H1 (cell line): ENCODE measurements around the gene AGRN.

Experiments
- CTCF ChIP-seq, 3 experiments: IDR thresholded peaks; 1 replicate in 2 of 3; 2 replicates in 1 of 3; pipeline versions ENCODE4 v1.5.1 to v1.6.1; 2011; ENCODE audit warnings: low read length in 3 of 3, mild to moderate bottlenecking in 3 of 3, inconsistent platforms in 2 of 3, low read depth in 1 of 3, moderate library complexity in 1 of 3; ENCODE audit not compliant: insufficient read depth in 1 of 3; ENCODE audit errors: control extremely low read depth in 1 of 3
- EGR1 ChIP-seq: IDR thresholded peaks from 2 replicates; pipeline ENCODE4 v1.6.1; 2011; ENCODE audit warnings: low read depth, low read length, borderline replicate concordance
- EP300 ChIP-seq, 2 experiments: IDR thresholded peaks; 1 replicate in 1 of 2; 2 replicates in 1 of 2; pipeline ENCODE4 v1.6.1; 2011 to 2012; ENCODE audit warnings: low read depth in 2 of 2, low read length in 2 of 2, mild to moderate bottlenecking in 2 of 2, borderline replicate concordance in 1 of 2, inconsistent platforms in 1 of 2, moderate library complexity in 1 of 2
- EZH2 ChIP-seq: fragments of 200-600 bp; sonication (generic); IDR thresholded peaks from 2 replicates; pipeline ENCODE4 v1.7.1; 2012; ENCODE audit warnings: low read depth, mild to moderate bottlenecking, moderate library complexity, low read length, inconsistent platforms; ENCODE audit not compliant: severe bottlenecking
- GABPA ChIP-seq: IDR thresholded peaks from 2 replicates; pipeline ENCODE4 v1.6.1; 2011; ENCODE audit warnings: mild to moderate bottlenecking, low read length, moderate library complexity, borderline replicate concordance; ENCODE audit not compliant: insufficient read depth
- JUN ChIP-seq: IDR thresholded peaks from 2 replicates; pipeline ENCODE4 v1.6.1; 2011; ENCODE audit warnings: low read depth, mild to moderate bottlenecking, improper control_type of control experiment, low read length
- KDM1A ChIP-seq: fragments of 200-600, 300-600 bp; sonication (generic); IDR thresholded peaks from 2 replicates; pipeline ENCODE4 v1.7.1; 2016; ENCODE audit warnings: mild to moderate bottlenecking, low read length, borderline replicate concordance
- PHF8 ChIP-seq: fragments of 200-600 bp; sonication (generic); conservative IDR thresholded peaks from 2 replicates; pipeline ENCODE4 v1.7.1; 2012; ENCODE audit warnings: low read depth, mild to moderate bottlenecking, inconsistent platforms, low read length, moderate library complexity
- POLR2A ChIP-seq, 2 experiments: IDR thresholded peaks; 1 replicate in 1 of 2; 2 replicates in 1 of 2; pipeline ENCODE4 v1.6.1; 2011; ENCODE audit warnings: low read depth in 2 of 2, low read length in 2 of 2, mild to moderate bottlenecking in 2 of 2; ENCODE audit errors: control extremely low read depth in 1 of 2
- POLR2AphosphoS5 ChIP-seq: IDR thresholded peaks from 2 replicates; pipeline ENCODE4 v1.6.1; 2011; ENCODE audit warnings: low read depth, low read length
- RAD21 ChIP-seq, 2 experiments: IDR thresholded peaks in 1 of 2; conservative IDR thresholded peaks in 1 of 2; 2 replicates each; pipeline ENCODE4 v1.6.1; 2011; ENCODE audit warnings: low read depth in 2 of 2, low read length in 2 of 2, improper control_type of control experiment in 1 of 2, inconsistent platforms in 1 of 2, mild to moderate bottlenecking in 1 of 2, moderate library complexity in 1 of 2
- RFX5 ChIP-seq: IDR thresholded peaks from 2 replicates; pipeline ENCODE4 v1.6.1; 2011; ENCODE audit warnings: low read depth, low read length, improper control_type of control experiment, borderline replicate concordance
- TAF1 ChIP-seq: IDR thresholded peaks from 2 replicates; pipeline ENCODE4 v1.6.1; 2011; ENCODE audit warnings: mild to moderate bottlenecking, low read depth, low read length
- TEAD4 ChIP-seq: IDR thresholded peaks from 2 replicates; pipeline ENCODE4 v1.6.1; 2012; ENCODE audit warnings: low read depth, low read length, inconsistent platforms, mixed read lengths

- no peak for TF ChIP-seq CTCF (IDR thresholded peaks at IDR 0.05; ENCODE audit: control extremely low read depth in 1 of 3, insufficient read depth in 1 of 3, low read depth in 1 of 3, low read length in 3 of 3)
- no peak for TF ChIP-seq TEAD4
- TF ChIP-seq EP300 (IDR thresholded peaks at IDR 0.05; ENCODE audit: borderline replicate concordance in 1 of 2, low read depth in 2 of 2, low read length in 2 of 2) = no peak
- no peak for TF ChIP-seq RFX5
- TF ChIP-seq POLR2AphosphoS5 = no peak
- TF ChIP-seq POLR2A (IDR thresholded peaks at IDR 0.05; ENCODE audit: control extremely low read depth in 1 of 2, low read depth in 2 of 2, low read length in 2 of 2) = no peak
- no peak for TF ChIP-seq PHF8
- TF ChIP-seq EGR1 = no peak
- TF ChIP-seq JUN = no peak
- no peak for TF ChIP-seq EZH2
- no peak for TF ChIP-seq RAD21 (IDR thresholded peaks at IDR 0.05 in 1 of 2, conservative IDR thresholded peaks at IDR 0.05 in 1 of 2; ENCODE audit: low read depth in 2 of 2, low read length in 2 of 2)
- no peak for TF ChIP-seq KDM1A
- TF ChIP-seq GABPA = no peak
- TF ChIP-seq TAF1 = no peak
Measured at GRCh38 chr1:1099506-1100183, 79.7 kb downstream of the AGRN start.
